Measurements from ENCODE around the gene IL33. TPM values are rescaled to one million over a fixed set of nuclear protein-coding genes. Genes with fewer than 3 reads are reported as not detected.

The IL33 gene
- total and polyA plus RNA-seq, 8 donors = 42.9 to 151 (median 120) TPM

GRCh38 chr9:6183627-6184026, 32.0 kb upstream of the IL33 start:
- Histone ChIP-seq H3K4me1 (peaks cover 0 to 6% of the 10 kb centered on the region in 2 donors), H3K27me3 (no peaks in the 10 kb centered on the region), H3K9me3 (no peaks in the 10 kb centered on the region), H3K36me3 (no peaks in the 10 kb centered on the region), H3K27ac (no peak overlapping the region), H3K4me3 (no peak overlapping the region)
- intact Hi-C loops (cut with DNase I) = no loop called here
- ATAC-seq (no peak), DNase-seq (no peak)
- TF ChIP-seq, protein P1, sequence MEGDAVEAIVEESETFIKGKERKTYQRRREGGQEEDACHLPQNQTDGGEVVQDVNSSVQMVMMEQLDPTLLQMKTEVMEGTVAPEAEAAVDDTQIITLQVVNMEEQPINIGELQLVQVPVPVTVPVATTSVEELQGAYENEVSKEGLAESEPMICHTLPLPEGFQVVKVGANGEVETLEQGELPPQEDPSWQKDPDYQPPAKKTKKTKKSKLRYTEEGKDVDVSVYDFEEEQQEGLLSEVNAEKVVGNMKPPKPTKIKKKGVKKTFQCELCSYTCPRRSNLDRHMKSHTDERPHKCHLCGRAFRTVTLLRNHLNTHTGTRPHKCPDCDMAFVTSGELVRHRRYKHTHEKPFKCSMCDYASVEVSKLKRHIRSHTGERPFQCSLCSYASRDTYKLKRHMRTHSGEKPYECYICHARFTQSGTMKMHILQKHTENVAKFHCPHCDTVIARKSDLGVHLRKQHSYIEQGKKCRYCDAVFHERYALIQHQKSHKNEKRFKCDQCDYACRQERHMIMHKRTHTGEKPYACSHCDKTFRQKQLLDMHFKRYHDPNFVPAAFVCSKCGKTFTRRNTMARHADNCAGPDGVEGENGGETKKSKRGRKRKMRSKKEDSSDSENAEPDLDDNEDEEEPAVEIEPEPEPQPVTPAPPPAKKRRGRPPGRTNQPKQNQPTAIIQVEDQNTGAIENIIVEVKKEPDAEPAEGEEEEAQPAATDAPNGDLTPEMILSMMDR (IDR thresholded peaks at IDR 0.05) = no peak

- Histone ChIP-seq H3K36me3 (no peaks in the 10 kb centered on the region), H3K9me3 (no peaks in the 10 kb centered on the region), H3K27me3 (no peaks in the 10 kb centered on the region), H3K4me1 (peaks cover 0 to 6% of the 10 kb centered on the region in 2 donors), H3K4me3 (no peak overlapping the region), H3K27ac (no peak overlapping the region)
- peak; percentile 37 for ATAC-seq
- TF ChIP-seq, protein P1 (IDR thresholded peaks at IDR 0.05) = no peak
- DNase-seq = peak in 1 of 4 donors; percentile 35
- intact Hi-C loops (cut with DNase I) = no loop called here
Measured at GRCh38 chr9:6184749-6185645, 30.6 kb upstream of the IL33 start.

DNA sequence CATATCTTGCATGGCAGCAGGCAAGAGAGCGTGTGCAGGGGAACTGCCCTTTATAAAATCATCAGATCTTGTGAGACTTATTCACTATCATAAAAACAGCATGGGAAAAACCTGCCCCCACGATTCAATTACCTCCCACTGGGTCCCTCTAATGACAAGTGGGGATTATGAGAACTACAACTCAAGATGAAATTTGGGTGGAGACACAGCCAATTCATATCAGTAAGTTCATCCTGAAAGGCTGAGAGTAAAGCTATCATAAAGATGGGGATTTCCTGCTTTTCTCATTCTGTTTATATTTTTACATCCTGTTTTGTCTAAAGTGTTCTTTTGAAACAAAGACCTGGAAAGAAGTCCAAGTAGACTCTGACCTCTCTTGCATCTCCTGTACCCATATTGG, 28.9 kb upstream of the IL33 start:
- Histone ChIP-seq H3K27me3 (no peaks in the 10 kb centered on the region), H3K4me3 (no peak overlapping the region), H3K4me1 (peaks cover 0 to 6% of the 10 kb centered on the region in 2 donors), H3K36me3 (no peaks in the 10 kb centered on the region), H3K9me3 (no peaks in the 10 kb centered on the region), H3K27ac (no peak overlapping the region)
- TF ChIP-seq, protein P1 (IDR thresholded peaks at IDR 0.05) = no peak
- intact Hi-C loops (cut with DNase I) = no loop called here
- no peak for DNase-seq
- no peak for ATAC-seq

- intact Hi-C loops (cut with DNase I) = no loop called here
- Histone ChIP-seq H3K27me3 (no peaks in the 10 kb centered on the region), H3K27ac (no peak overlapping the region), H3K9me3 (no peaks in the 10 kb centered on the region), H3K4me3 (no peak overlapping the region), H3K4me1 (peaks cover 0 to 6% of the 10 kb centered on the region in 2 donors), H3K36me3 (no peaks in the 10 kb centered on the region)
- DNase-seq (no peak), ATAC-seq (no peak)
- TF ChIP-seq, protein P1 (IDR thresholded peaks at IDR 0.05) = no peak
Measured at GRCh38 chr9:6187272-6187671, 28.3 kb upstream of the IL33 start.

- TF ChIP-seq, protein P1 (IDR thresholded peaks at IDR 0.05) = no peak
- peaks cover 0 to 6% of the 10 kb centered on the region in 2 donors for H3K4me1 ChIP-seq
- H3K36me3 ChIP-seq = no peaks in the 10 kb centered on the region
- intact Hi-C loops (cut with DNase I) = no loop called here
- ATAC-seq (no peak), DNase-seq (no peak)
- no peaks in the 10 kb centered on the region for H3K27me3 ChIP-seq
- H3K27ac ChIP-seq = no peak overlapping the region
- no peak overlapping the region for H3K4me3 ChIP-seq
- H3K9me3 ChIP-seq = no peaks in the 10 kb centered on the region
Measured at GRCh38 chr9:6188466-6188865, 27.1 kb upstream of the IL33 start.

Measured in left lung (tissue), 10 donors.